GM12878 (cell line): ENCODE results near the gene ZDHHC14.

ENCODE experiments used
- CBFB ChIP-seq: IDR thresholded peaks from 2 replicates; pipeline ENCODE4 v1.6.1; 2016; ENCODE audit warnings: antibody characterized with exemption, low read depth
- CREM ChIP-seq: IDR thresholded peaks from 2 replicates; pipeline ENCODE4 v1.6.1; 2014; ENCODE audit warnings: antibody characterized with exemption, low read depth
- CTCF ChIP-seq, 3 experiments: IDR thresholded peaks in 2 of 3; conservative IDR thresholded peaks in 1 of 3; 2 replicates each; pipeline ENCODE4 v1.5.1; 2011; ENCODE audit warnings: low read depth in 3 of 3, low read length in 3 of 3, mild to moderate bottlenecking in 3 of 3, control low read depth in 2 of 3, moderate library complexity in 2 of 3, inconsistent platforms in 1 of 3, mixed read lengths in 1 of 3; ENCODE audit not compliant: control insufficient read depth in 2 of 3, insufficient read depth in 1 of 3; ENCODE audit errors: extremely low read depth in 1 of 3
- EZH2 ChIP-seq: IDR thresholded peaks from 2 replicates; pipeline ENCODE4 v1.6.1; 2012; ENCODE audit warnings: low read depth, mild to moderate bottlenecking, control low read depth, inconsistent platforms, low read length, borderline replicate concordance; ENCODE audit not compliant: control insufficient read depth
- GABPA ChIP-seq: IDR thresholded peaks from 2 replicates; pipeline ENCODE4 v1.6.1; 2014; ENCODE audit warnings: antibody characterized with exemption, low read depth, mild to moderate bottlenecking, inconsistent platforms
- IKZF1 ChIP-seq: fragments of 450-650 bp; conservative IDR thresholded peaks from 2 replicates; pipeline ENCODE4 v1.6.1; 2017; ENCODE audit warnings: antibody characterized with exemption, mild to moderate bottlenecking
- JUND ChIP-seq: IDR thresholded peaks from 2 replicates; pipeline ENCODE4 v1.6.1; 2012; ENCODE audit warnings: low read depth, mild to moderate bottlenecking, low read length, improper control_type of control experiment, moderate library complexity
- POLR2A ChIP-seq: IDR thresholded peaks from 2 replicates; pipeline ENCODE4 v1.6.1; 2011; ENCODE audit warnings: low read depth, mild to moderate bottlenecking, low read length
- RCOR1 ChIP-seq: conservative IDR thresholded peaks from 2 replicates; pipeline ENCODE4 v1.6.1; 2012; ENCODE audit warnings: low read depth, low read length, improper control_type of control experiment
- SMC3 ChIP-seq: IDR thresholded peaks from 2 replicates; pipeline ENCODE4 v1.6.1; 2011; ENCODE audit warnings: low read length, improper control_type of control experiment, borderline replicate concordance
- TARDBP ChIP-seq: IDR thresholded peaks from 2 replicates; pipeline ENCODE4 v1.6.1; 2016; ENCODE audit warnings: borderline replicate concordance
- TCF12 ChIP-seq: IDR thresholded peaks from 2 replicates; pipeline ENCODE4 v1.6.1; 2011; ENCODE audit warnings: low read depth, mild to moderate bottlenecking, low read length
- ZNF207 ChIP-seq: fragments of 450-650 bp; IDR thresholded peaks from 2 replicates; pipeline ENCODE4 v1.6.1; 2014; ENCODE audit warnings: antibody characterized with exemption, mild to moderate bottlenecking, borderline replicate concordance

GRCh38 chr6:157669323-157669722 lies 288.3 kb downstream of the ZDHHC14 start:
- TF ChIP-seq GABPA: no peak
- TF ChIP-seq CBFB: no peak
- no peak for TF ChIP-seq TCF12
- TF ChIP-seq EZH2: no peak
- TF ChIP-seq POLR2A: no peak
- TF ChIP-seq CTCF (IDR thresholded peaks at IDR 0.05 in 2 of 3, conservative IDR thresholded peaks at IDR 0.05 in 1 of 3; ENCODE audit: control insufficient read depth in 2 of 3, extremely low read depth in 1 of 3, insufficient read depth in 1 of 3, low read depth in 3 of 3, low read length in 3 of 3): no peak
- TF ChIP-seq TARDBP: no peak
- TF ChIP-seq JUND: no peak
- TF ChIP-seq RCOR1: no peak
- no peak for TF ChIP-seq ZNF207
- TF ChIP-seq IKZF1: no peak
- no peak for TF ChIP-seq SMC3
- no peak for TF ChIP-seq CREM
